Omental fat pad (tissue), 4 donors: ENCODE data around the gene DNMT1. TPM values are rescaled to one million over a fixed set of nuclear protein-coding genes. Genes with fewer than 3 reads are reported as not detected.

ENCODE experiments used
- ATAC-seq: fragments of 150-250 bp; one replicate; pipeline ENCODE4 v1.9.1; 2016; ENCODE audit warnings: mild to moderate bottlenecking, moderate library complexity; ENCODE audit not compliant: low FRiP score
- DNase-seq: peaks from one replicate; pipeline ENCODE4 v3.0.0-alpha.2; 2019; ENCODE audit warnings: low spot score
- total RNA-seq, 4 donors: library from RNA; depleted of rRNA; stranded (reverse); fragments of >200 nt; gene quantifications; one replicate each; pipeline ENCODE4 v1.1.0, GENCODE V29; 2016
- TF ChIP-seq, protein P1 (sequence below), 3 donors: fragments of 450-650 bp; IDR thresholded peaks; one replicate each; pipeline ENCODE4 v1.5.1; 2016 to 2017; ENCODE audit warnings: antibody characterized with exemption in 3 of 3, mild to moderate bottlenecking in 3 of 3, moderate library complexity in 2 of 3

Gene DNMT1
- total RNA-seq, 4 donors from 2014 or later = 38.4 to 84.7 (median 50.2) TPM

DNA sequence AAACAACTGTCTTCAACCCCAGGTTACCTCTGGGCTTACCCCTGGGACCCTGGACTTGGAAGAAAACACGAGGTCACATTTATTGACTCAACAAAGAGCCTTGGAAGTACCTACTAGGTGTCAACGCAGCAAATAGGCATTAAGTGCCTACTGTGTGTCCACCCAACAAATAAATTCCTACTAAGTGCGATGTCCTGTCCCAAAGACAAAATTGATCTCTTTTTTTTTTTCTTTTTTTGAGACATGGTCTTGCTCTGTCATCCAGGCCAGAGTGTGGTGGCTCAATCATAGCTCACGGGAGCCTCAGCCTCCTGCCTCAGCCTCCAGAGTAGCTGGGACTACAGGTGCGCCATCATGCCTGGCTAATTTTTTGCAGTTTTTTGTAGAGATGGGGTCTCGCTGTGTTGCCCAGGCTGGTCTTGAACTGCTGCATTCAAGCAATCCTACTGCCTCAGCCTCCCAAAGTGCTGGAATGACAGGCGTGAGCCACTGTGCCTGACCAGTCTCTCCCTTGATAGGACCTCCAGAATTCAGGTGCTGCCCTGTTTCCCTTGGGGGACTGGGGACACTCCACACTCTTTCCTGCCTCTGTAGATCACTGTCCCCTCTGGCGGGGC lies 37.0 kb upstream of the DNMT1 start:
- ATAC-seq (no peak), DNase-seq (no peak)
- TF ChIP-seq, protein P1, sequence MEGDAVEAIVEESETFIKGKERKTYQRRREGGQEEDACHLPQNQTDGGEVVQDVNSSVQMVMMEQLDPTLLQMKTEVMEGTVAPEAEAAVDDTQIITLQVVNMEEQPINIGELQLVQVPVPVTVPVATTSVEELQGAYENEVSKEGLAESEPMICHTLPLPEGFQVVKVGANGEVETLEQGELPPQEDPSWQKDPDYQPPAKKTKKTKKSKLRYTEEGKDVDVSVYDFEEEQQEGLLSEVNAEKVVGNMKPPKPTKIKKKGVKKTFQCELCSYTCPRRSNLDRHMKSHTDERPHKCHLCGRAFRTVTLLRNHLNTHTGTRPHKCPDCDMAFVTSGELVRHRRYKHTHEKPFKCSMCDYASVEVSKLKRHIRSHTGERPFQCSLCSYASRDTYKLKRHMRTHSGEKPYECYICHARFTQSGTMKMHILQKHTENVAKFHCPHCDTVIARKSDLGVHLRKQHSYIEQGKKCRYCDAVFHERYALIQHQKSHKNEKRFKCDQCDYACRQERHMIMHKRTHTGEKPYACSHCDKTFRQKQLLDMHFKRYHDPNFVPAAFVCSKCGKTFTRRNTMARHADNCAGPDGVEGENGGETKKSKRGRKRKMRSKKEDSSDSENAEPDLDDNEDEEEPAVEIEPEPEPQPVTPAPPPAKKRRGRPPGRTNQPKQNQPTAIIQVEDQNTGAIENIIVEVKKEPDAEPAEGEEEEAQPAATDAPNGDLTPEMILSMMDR (IDR thresholded peaks at IDR 0.05) = no peak

DNA sequence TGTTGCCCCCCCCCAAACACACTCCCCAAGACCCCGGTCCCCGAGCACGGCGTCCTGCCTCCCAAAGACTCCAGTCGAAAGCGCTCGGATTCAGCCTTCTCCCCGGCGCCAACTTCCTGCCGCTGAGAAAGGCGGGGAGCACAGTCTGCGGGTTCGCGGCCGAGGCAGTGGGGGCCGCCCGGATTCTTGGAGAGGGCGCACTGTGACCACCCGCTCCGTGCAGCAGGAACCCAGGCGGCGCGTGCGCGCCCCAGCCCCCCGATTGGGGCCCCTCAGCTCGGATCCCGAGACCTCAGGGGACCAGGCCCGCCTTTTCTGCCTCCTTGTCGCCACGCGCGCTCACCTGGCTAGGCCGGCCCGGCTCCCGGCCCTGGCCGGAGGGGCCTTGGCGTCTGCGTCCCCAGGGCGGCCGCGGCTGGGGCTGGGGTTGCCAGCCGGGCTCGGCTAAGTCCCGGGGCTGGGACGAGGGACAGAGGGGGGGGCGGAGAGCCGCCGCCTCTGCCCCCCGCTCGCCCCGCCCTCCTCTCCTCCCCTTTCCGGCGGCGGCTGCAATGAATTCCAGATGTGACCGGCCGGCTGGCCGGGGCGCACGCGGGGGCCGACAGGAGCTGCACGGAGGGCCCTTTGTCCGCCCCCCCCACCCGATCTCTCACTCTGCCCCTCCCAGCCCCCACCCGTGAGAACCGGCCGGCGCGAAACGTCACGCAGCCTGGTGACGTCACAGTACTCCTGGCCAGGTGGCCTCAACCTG lies 36.3 kb upstream of the DNMT1 start, which contains the start of gene S1PR2:
Gene S1PR2, minus strand, starts transcription at position 471 of the 751 bp plus-strand sequence. CDS start 6,426 bp downstream, outside the sequence.
- no peak for DNase-seq

DNA sequence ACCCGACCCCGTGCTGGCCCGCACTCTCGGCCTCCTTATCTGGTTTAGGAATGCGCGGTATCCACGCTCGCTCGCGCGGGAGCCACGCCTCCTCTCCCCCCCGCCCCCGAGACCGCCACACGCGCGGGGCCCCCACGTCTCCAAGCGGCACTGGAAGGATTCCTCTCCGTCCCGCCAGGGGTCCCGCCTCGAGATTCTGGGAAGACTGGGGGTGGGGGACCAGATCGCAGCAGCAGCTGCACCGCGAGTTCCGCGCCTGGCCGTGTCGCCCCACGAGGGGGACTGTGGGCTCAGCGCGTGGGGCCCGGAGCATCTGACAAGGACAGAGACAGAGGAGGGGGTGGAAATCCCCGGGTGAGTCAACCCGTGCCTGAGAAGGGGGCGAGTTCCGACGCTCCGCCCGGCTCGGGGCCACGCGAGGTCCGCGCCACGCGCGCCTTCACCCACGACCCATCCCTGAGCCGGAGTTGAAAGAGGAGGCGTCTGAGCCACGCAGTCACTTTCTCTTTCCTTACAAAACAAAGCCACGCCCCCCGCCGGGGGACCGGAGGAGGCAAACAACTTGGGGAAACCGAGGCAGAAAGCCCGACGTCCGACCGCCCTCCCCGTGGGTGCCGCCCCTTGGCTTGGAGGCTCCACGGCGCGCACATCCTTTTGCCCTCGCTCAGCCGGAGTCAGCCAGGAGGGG lies 35.6 kb upstream of the DNMT1 start:
- no peak for DNase-seq
- ATAC-seq = peak; percentile 45

More for the DNA sequence above, 36.3 kb upstream of the DNMT1 start, which contains the start of gene S1PR2:
- ATAC-seq = peak; percentile 34
- TF ChIP-seq, protein P1 (IDR thresholded peaks at IDR 0.05) = no peak

DNA sequence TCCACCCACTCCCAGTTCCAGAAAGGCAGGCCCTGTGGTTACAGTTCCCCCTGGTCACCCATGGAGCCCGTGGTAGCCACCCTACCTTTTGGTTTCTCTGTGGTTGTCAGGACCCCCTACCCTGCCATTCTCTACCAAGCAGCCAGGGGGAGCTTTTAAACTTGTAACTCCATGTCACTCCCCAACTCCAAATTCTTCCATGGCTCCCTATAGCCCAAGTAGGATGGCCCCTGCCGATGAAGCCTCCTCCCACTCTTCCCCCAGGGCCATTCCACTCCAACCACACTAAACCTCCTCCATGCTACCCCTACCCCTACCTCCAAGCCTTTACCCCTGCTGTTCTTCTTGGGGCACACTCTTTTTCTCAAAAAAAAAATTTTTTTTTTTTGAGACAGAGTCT lies 34.2 kb upstream of the DNMT1 start:
- TF ChIP-seq, protein P1 (IDR thresholded peaks at IDR 0.05) = no peak
- no peak for ATAC-seq
- no peak for DNase-seq

More for the DNA sequence above, 35.6 kb upstream of the DNMT1 start:
- TF ChIP-seq, protein P1 (IDR thresholded peaks at IDR 0.05) = no peak

DNA sequence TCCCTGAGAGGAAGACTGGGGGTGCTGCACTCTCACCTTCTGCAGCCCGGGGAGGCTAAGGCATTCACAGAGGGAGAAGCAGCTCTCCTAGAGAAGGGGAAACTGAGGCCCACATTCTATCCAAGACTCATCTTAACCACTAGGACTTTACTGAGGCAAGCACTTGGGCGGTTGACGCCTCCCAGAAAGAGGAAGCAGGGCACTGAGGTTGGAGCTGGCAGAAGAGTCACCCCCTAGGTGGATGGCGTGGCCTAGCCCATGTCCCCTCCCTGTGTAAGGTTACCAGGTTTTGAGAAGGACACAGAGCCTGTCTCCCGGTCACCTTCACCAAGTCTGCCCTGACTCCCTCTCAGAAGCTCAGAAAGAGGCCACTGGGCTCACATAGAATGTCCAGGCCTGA lies 33.6 kb upstream of the DNMT1 start:
- TF ChIP-seq, protein P1 (IDR thresholded peaks at IDR 0.05) = no peak
- no peak for ATAC-seq
- no peak for DNase-seq

DNA sequence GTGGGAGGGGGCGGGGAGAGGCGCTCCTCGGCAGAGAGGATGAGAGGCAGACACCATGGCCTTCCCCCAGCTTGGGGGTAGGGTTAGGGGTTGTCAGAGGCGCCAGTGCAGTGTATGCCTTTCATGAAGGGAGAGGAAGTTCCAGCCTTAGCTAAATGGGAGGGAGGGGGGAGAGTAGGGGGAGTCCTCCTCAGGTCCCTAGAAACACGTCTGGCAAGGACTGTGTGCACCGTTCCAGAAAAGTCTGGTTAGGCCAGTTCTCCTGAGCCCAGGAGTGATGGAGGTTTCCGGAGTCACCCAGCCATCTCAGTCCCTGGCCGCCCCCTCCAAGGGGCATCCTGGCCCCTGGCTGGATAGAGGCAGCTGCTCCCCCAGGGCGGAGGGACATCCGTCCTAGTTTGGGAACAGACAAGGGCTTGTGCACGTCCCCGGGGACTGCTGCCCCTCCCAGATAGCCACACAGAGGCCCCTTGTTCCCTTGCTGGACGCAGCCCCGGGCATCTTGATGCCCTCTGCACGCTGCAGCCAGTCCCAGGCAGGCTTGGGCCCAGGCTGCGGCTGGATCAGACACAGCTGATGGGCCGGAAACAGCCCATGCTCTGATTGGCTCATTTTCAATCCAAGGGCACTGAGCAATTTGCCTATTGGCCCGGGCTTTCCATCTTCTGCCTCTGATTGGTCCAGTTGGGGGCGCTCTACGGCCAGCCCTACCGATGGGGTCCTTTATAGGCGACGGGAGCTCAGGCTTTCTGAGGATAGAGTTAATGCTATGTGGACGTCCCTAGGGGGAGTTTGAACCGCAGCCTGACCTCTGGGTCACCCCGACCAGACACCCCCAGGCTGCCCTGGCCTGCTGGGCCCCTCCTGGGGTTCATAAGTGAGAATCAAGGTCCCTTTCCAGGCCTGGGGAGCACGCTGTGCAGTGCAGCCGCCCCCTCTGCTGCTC lies 32.5 kb upstream of the DNMT1 start:
- DNase-seq = no peak
- TF ChIP-seq, protein P1 (IDR thresholded peaks at IDR 0.05) = no peak
- ATAC-seq = no peak
